GM12874 (cell line): ENCODE results near the gene LCTL.
A peak's percentile ranks its signal among the peaks of the same experiment; 100 is the strongest.

ENCODE experiments used
- TF ChIP-seq, protein P1 (sequence below): IDR thresholded peaks from 2 replicates; pipeline ENCODE4 v1.5.1; 2011; ENCODE audit warnings: low read depth, mild to moderate bottlenecking, control low read depth, low read length, moderate library complexity; ENCODE audit not compliant: insufficient read depth

The LCTL gene

GRCh38 chr15:66590435-66590834, 24.6 kb upstream of the LCTL start:
- TF ChIP-seq, protein P1, sequence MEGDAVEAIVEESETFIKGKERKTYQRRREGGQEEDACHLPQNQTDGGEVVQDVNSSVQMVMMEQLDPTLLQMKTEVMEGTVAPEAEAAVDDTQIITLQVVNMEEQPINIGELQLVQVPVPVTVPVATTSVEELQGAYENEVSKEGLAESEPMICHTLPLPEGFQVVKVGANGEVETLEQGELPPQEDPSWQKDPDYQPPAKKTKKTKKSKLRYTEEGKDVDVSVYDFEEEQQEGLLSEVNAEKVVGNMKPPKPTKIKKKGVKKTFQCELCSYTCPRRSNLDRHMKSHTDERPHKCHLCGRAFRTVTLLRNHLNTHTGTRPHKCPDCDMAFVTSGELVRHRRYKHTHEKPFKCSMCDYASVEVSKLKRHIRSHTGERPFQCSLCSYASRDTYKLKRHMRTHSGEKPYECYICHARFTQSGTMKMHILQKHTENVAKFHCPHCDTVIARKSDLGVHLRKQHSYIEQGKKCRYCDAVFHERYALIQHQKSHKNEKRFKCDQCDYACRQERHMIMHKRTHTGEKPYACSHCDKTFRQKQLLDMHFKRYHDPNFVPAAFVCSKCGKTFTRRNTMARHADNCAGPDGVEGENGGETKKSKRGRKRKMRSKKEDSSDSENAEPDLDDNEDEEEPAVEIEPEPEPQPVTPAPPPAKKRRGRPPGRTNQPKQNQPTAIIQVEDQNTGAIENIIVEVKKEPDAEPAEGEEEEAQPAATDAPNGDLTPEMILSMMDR, result no peak

GRCh38 chr15:66588971-66589370, 23.2 kb upstream of the LCTL start:
- TF ChIP-seq, protein P1, result no peak

DNA sequence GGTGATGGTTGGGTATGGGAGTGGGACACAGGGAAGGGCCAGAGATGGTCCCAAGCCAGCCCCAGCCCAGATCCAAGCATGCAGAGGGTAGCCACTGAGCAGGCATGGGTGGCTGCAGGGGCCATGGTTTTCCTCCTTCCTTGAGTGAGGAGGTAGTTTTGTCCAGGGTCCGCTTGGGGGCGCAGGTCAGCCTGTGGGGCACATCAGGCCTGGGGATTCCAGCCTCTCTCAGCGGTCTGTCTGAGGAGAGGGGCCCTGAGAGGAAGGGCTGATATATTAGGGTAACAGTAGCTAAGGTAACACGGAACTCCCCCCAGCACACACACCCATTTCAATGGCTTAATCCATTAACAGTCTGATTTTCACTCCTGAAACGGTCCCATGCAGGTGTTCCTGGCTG, 22.7 kb upstream of the LCTL start:
- TF ChIP-seq, protein P1, result peak; percentile 42; the same call in 1 of the 2 replicates

GRCh38 chr15:66587749-66588148, 22.0 kb upstream of the LCTL start:
- TF ChIP-seq, protein P1, result no peak

GRCh38 chr15:66587020-66587419, 21.2 kb upstream of the LCTL start:
- TF ChIP-seq, protein P1, result no peak

GRCh38 chr15:66586155-66586976, 20.6 kb upstream of the LCTL start:
- TF ChIP-seq, protein P1, result no peak

DNA sequence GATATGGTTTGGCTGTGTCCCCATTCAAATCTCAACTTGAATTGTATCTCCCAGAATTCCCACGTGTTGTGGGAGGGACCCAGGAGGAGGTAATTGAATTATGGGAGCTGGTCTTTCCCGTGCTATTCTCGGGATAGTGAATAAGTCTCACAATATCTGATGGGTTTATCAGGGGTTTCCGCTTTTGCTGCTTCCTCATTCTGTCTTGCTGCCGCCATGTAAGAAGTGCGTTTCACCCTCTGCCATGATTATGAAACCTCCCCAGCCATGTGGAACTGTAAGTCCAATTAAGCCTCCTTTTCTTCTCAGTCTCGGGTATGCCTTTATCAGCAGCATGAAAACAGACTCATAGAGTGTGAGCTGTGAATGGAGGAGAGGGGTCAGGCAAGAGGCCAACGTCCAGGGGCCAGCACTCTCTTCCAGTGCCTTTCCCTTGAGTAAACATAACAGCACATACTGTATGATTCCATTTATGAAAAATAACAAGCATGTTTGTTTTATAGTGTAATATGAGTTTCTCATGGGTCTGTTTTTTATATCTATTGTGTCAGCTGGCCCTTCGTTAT, 16.3 kb upstream of the LCTL start:
- TF ChIP-seq, protein P1, result no peak
